Endothelial cell (in vitro differentiated cells): ENCODE results near the gene PLSCR5. TPM values are rescaled to one million over a fixed set of nuclear protein-coding genes. Genes with fewer than 3 reads are reported as not detected.

Experiments used
- DNase-seq: peaks from one replicate; pipeline ENCODE4 v3.0.0; 2021; ENCODE audit warnings: low spot score
- H3K27ac Mint-ChIP-seq: one replicate; pipeline ENCODE4 v1.8.0; 2021; ENCODE audit warnings: mixed read lengths, inconsistent platforms; ENCODE audit not compliant: unreplicated experiment
- H3K27me3 Mint-ChIP-seq: one replicate; pipeline ENCODE4 v1.8.0; 2021; ENCODE audit warnings: mild to moderate bottlenecking, moderate library complexity, mixed read lengths, inconsistent platforms; ENCODE audit not compliant: unreplicated experiment
- H3K36me3 Mint-ChIP-seq: one replicate; pipeline ENCODE4 v1.8.0; 2021; ENCODE audit warnings: mild to moderate bottlenecking, low read depth, mixed read lengths, inconsistent platforms; ENCODE audit not compliant: unreplicated experiment
- H3K4me1 Mint-ChIP-seq: one replicate; pipeline ENCODE4 v1.8.0; 2021; ENCODE audit warnings: mild to moderate bottlenecking, mixed read lengths, inconsistent platforms; ENCODE audit not compliant: unreplicated experiment
- H3K4me3 Mint-ChIP-seq: one replicate; pipeline ENCODE4 v1.8.0; 2021; ENCODE audit warnings: mild to moderate bottlenecking, mixed read lengths, inconsistent platforms; ENCODE audit not compliant: unreplicated experiment
- H3K9me3 Mint-ChIP-seq: one replicate; pipeline ENCODE4 v1.8.0; 2021; ENCODE audit warnings: mixed read lengths, inconsistent platforms; ENCODE audit not compliant: unreplicated experiment
- total RNA-seq: library from RNA; stranded (reverse); fragmentation: NEBNext Ultra II Directional; extraction: Animal tissue kit (Norgen Biotek cat#: 25700); gene quantifications from one replicate; pipeline ENCODE4 v1.2.1, GENCODE V29; 2021; ENCODE audit not compliant: unreplicated experiment
- TF ChIP-seq, protein P1 (sequence below): fragments of 200-600 bp; sonication (generic); IDR thresholded peaks from one replicate; pipeline ENCODE4 v1.5.0; 2021; ENCODE audit warnings: antibody characterized with exemption; ENCODE audit not compliant: unreplicated experiment

Gene PLSCR5
- total RNA-seq, 1 donor from 2014 or later = not detected

DNA sequence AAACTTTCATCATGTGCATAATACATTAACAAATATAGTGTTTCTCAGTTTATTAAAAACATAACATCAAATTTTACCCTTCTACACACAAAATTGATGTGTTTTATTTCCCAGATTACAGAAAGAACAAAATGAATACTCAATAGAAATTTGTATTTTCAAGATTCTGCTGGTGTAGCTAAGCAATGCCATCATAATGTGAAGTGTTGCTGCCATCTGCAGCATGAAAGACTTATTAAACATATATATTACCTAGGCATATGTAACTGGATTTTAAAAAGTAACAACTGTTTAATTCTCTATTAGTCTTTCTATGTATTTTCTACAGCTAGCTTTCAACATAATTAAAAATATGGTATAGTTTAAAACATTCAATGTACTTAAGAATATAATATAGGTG is 27.5 kb downstream of the PLSCR5 start:
- no peak for DNase-seq
- H3K36me3 Mint-ChIP-seq = peaks cover 2% of the 10 kb centered on the region

DNA sequence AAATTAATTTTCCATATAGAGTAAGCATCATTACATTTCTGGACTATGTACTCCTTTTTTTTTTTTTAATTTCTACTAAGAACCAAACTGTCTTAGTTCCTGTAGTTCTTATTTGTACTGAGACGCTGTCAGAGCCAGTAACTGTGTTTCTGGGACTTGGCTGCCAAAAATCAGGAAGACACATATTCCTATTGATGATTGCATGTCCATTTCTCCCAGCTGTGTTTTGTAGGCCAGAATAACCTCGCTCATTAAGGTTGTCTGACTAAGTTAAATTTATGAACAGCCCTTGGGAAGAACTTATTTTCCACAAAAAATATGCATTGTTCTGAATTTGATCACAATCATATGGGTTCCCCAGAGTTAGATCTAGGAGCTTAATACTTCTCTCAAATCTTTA is 29.5 kb downstream of the PLSCR5 start:
- Mint-ChIP-seq H3K36me3 (no peaks in the 10 kb centered on the region), H3K27me3 (no peaks in the 10 kb centered on the region), H3K4me3 (no peak overlapping the region), H3K27ac (no peak overlapping the region), H3K4me1 (no peaks in the 10 kb centered on the region), H3K9me3 (no peaks in the 10 kb centered on the region)
- TF ChIP-seq, protein P1, sequence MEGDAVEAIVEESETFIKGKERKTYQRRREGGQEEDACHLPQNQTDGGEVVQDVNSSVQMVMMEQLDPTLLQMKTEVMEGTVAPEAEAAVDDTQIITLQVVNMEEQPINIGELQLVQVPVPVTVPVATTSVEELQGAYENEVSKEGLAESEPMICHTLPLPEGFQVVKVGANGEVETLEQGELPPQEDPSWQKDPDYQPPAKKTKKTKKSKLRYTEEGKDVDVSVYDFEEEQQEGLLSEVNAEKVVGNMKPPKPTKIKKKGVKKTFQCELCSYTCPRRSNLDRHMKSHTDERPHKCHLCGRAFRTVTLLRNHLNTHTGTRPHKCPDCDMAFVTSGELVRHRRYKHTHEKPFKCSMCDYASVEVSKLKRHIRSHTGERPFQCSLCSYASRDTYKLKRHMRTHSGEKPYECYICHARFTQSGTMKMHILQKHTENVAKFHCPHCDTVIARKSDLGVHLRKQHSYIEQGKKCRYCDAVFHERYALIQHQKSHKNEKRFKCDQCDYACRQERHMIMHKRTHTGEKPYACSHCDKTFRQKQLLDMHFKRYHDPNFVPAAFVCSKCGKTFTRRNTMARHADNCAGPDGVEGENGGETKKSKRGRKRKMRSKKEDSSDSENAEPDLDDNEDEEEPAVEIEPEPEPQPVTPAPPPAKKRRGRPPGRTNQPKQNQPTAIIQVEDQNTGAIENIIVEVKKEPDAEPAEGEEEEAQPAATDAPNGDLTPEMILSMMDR = no peak
- no peak for DNase-seq

More for the DNA sequence above, 27.5 kb downstream of the PLSCR5 start:
- Mint-ChIP-seq H3K4me1 (no peaks in the 10 kb centered on the region), H3K27ac (no peak overlapping the region), H3K4me3 (no peak overlapping the region), H3K27me3 (no peaks in the 10 kb centered on the region), H3K9me3 (no peaks in the 10 kb centered on the region)
- TF ChIP-seq, protein P1 = no peak

DNA sequence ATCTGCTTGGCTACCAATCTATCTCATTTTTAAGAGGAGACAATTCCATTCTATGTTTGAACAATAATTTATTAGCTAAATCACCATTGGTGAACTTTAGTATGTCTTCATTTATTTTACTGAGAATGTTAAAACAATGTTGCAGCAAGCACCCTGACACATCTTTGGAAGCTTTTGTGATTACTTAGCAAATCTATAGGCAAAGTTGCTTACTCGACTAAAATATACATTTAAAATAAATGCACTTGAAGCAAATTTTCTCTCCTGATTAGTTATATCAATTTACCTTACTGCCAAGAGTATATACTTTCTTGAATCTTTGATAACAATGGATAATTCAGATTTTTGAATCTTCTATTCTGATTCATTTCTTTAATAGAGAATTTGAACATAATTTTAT is 31.0 kb downstream of the PLSCR5 start:
- no peak overlapping the region for H3K4me3 Mint-ChIP-seq
- H3K4me1 Mint-ChIP-seq = no peaks in the 10 kb centered on the region
- H3K36me3 Mint-ChIP-seq = no peaks in the 10 kb centered on the region
- TF ChIP-seq, protein P1 = no peak
- no peak for DNase-seq
- no peak overlapping the region for H3K27ac Mint-ChIP-seq
- H3K27me3 Mint-ChIP-seq = no peaks in the 10 kb centered on the region
- H3K9me3 Mint-ChIP-seq = no peaks in the 10 kb centered on the region

DNA sequence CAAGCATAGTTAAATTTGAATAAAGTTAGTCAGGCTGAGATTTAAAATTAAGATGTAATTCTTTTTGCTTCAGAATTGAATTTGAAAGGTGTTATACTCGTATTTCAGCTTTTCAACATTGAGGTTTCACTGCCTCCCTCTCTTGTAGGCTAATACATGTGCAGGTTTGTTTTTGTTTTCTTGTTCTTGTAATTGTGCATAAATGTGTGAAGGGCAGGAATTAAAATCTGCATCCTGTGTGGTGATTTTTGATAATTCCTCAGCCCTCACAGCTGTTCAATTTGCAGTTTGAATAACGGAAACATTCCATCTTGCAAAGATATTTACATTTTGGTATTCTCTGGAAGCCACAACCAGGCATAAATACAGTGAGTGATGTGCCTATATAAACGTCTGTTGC is 35.8 kb downstream of the PLSCR5 start:
- Mint-ChIP-seq H3K27me3 (no peaks in the 10 kb centered on the region), H3K9me3 (no peaks in the 10 kb centered on the region), H3K36me3 (no peaks in the 10 kb centered on the region), H3K4me3 (no peak overlapping the region), H3K27ac (no peak overlapping the region), H3K4me1 (no peaks in the 10 kb centered on the region)
- DNase-seq = no peak
- TF ChIP-seq, protein P1 = no peak

DNA sequence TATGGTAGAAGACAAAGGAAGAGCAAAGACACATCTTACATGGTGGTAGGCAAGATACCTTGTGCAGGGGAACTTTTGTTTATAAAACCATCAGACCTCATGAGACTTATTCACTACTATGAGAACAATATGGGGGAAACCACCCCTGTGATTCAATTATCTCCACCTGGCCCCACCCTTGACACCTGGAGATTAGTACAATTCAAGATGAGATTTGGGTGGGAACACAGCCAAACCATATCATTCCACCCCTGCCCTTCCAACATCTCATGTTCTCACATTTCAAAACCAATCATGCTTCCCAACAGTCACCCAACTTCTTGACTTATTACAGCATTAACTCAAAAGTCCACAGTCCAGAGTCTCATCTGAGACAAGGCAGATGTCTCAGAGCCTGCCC is 39.0 kb downstream of the PLSCR5 start:
- no peaks in the 10 kb centered on the region for H3K4me1 Mint-ChIP-seq
- TF ChIP-seq, protein P1 = no peak
- no peaks in the 10 kb centered on the region for H3K27me3 Mint-ChIP-seq
- H3K36me3 Mint-ChIP-seq = no peaks in the 10 kb centered on the region
- no peak for DNase-seq
- H3K4me3 Mint-ChIP-seq = no peak overlapping the region
- H3K27ac Mint-ChIP-seq = no peak overlapping the region
- H3K9me3 Mint-ChIP-seq = no peaks in the 10 kb centered on the region
